HEK293 (cell line): ENCODE results near the gene CDK5.
A peak's percentile ranks its signal among the peaks of the same experiment; 100 is the strongest.

Source experiments
- BCL11A ChIP-seq: fragments of 450-650 bp; formaldehyde crosslinking; IDR thresholded peaks from 2 replicates; pipeline ENCODE4 v1.5.1; 2016; ENCODE audit warnings: low read depth, missing biosample characterization, missing genetic modification characterization
- GLI2 ChIP-seq: fragments of 450-650 bp; formaldehyde crosslinking; IDR thresholded peaks from 2 replicates; pipeline ENCODE4; 2017; ENCODE audit warnings: missing biosample characterization, missing genetic modification characterization, low read depth, borderline replicate concordance
- HOXA7 ChIP-seq: sonication (generic); formaldehyde crosslinking; IDR thresholded peaks from 2 replicates; pipeline ENCODE4 v1.8.1; 2022; ENCODE audit warnings: missing genetic modification reagents, borderline replicate concordance
- MYNN ChIP-seq: fragments of 450-650 bp; formaldehyde crosslinking; IDR thresholded peaks from 2 replicates; pipeline ENCODE4 v1.5.1; 2016; ENCODE audit warnings: missing biosample characterization, missing genetic modification characterization, borderline replicate concordance
- ZBTB48 ChIP-seq: fragments of 450-650 bp; formaldehyde crosslinking; IDR thresholded peaks from 2 replicates; pipeline ENCODE4 v1.5.1; 2016; ENCODE audit warnings: missing biosample characterization, missing genetic modification characterization
- ZNF112 ChIP-seq: fragments of 450-650 bp; formaldehyde crosslinking; IDR thresholded peaks from 2 replicates; pipeline ENCODE4 v1.5.0; 2017; ENCODE audit warnings: missing biosample characterization, missing genetic modification characterization
- ZNF114 ChIP-seq: fragments of 450-650 bp; formaldehyde crosslinking; IDR thresholded peaks from 2 replicates; pipeline ENCODE4 v1.5.0; 2017; ENCODE audit warnings: missing biosample characterization, missing genetic modification characterization
- ZNF133 ChIP-seq: fragments of 450-650 bp; formaldehyde crosslinking; IDR thresholded peaks from 2 replicates; pipeline ENCODE4 v1.5.1; 2016; ENCODE audit warnings: missing biosample characterization, missing genetic modification characterization
- ZNF157 ChIP-seq: fragments of 450-650 bp; formaldehyde crosslinking; IDR thresholded peaks from 2 replicates; pipeline ENCODE4 v1.5.1; 2016; ENCODE audit warnings: missing biosample characterization, missing genetic modification characterization
- ZNF175 ChIP-seq: fragments of 450-650 bp; formaldehyde crosslinking; IDR thresholded peaks from 2 replicates; pipeline ENCODE4 v1.5.1; 2016; ENCODE audit warnings: missing biosample characterization, missing genetic modification characterization
- ZNF223 ChIP-seq: fragments of 450-650 bp; formaldehyde crosslinking; IDR thresholded peaks from 2 replicates; pipeline ENCODE4 v1.5.1; 2016; ENCODE audit warnings: missing biosample characterization, missing genetic modification characterization
- ZNF239 ChIP-seq: fragments of 450-650 bp; formaldehyde crosslinking; IDR thresholded peaks from 2 replicates; pipeline ENCODE4 v1.5.1; 2016; ENCODE audit warnings: missing biosample characterization, missing genetic modification characterization
- ZNF24 ChIP-seq: fragments of 450-650 bp; formaldehyde crosslinking; IDR thresholded peaks from 2 replicates; pipeline ENCODE4 v1.5.1; 2016; ENCODE audit warnings: missing biosample characterization, missing genetic modification characterization
- ZNF266 ChIP-seq: fragments of 450-650 bp; formaldehyde crosslinking; IDR thresholded peaks from 2 replicates; pipeline ENCODE4 v1.5.1; 2016; ENCODE audit warnings: missing biosample characterization, missing genetic modification characterization, low read depth
- ZNF341 ChIP-seq: fragments of 450-650 bp; formaldehyde crosslinking; IDR thresholded peaks from 2 replicates; pipeline ENCODE4; 2016; ENCODE audit warnings: low read depth, missing biosample characterization, missing genetic modification characterization
- ZNF37A ChIP-seq: fragments of 450-650 bp; IDR thresholded peaks from 2 replicates; pipeline ENCODE4 v1.5.1; 2018; ENCODE audit warnings: missing biosample characterization, missing genetic modification characterization
- ZNF394 ChIP-seq: fragments of 450-650 bp; formaldehyde crosslinking; IDR thresholded peaks from 2 replicates; pipeline ENCODE4 v1.5.1; 2016; ENCODE audit warnings: missing biosample characterization, missing genetic modification characterization, mild to moderate bottlenecking, moderate library complexity, borderline replicate concordance
- ZNF501 ChIP-seq: fragments of 450-650 bp; formaldehyde crosslinking; IDR thresholded peaks from 2 replicates; pipeline ENCODE4 v1.5.1; 2016; ENCODE audit warnings: missing biosample characterization, missing genetic modification characterization
- ZNF514 ChIP-seq: fragments of 450-650 bp; formaldehyde crosslinking; IDR thresholded peaks from 2 replicates; pipeline ENCODE4 v1.5.1; 2016; ENCODE audit warnings: missing biosample characterization, missing genetic modification characterization
- ZNF560 ChIP-seq: fragments of 450-650 bp; formaldehyde crosslinking; IDR thresholded peaks from 2 replicates; pipeline ENCODE4 v1.5.1; 2017; ENCODE audit warnings: missing biosample characterization, missing genetic modification characterization, borderline replicate concordance
- ZNF791 ChIP-seq: fragments of 450-650 bp; formaldehyde crosslinking; IDR thresholded peaks from 2 replicates; pipeline ENCODE4 v1.5.1; 2016; ENCODE audit warnings: missing biosample characterization, missing genetic modification characterization
- ZNF843 ChIP-seq: fragments of 450-650 bp; formaldehyde crosslinking; IDR thresholded peaks from 2 replicates; pipeline ENCODE4 v1.5.1; 2016; ENCODE audit warnings: missing biosample characterization, missing genetic modification characterization
- ZSCAN23 ChIP-seq: fragments of 450-650 bp; formaldehyde crosslinking; IDR thresholded peaks from 2 replicates; pipeline ENCODE4 v1.5.1; 2016; ENCODE audit warnings: missing biosample characterization, missing genetic modification characterization
- ZXDB ChIP-seq: fragments of 450-650 bp; formaldehyde crosslinking; IDR thresholded peaks from 2 replicates; pipeline ENCODE4 v1.5.1; 2016; ENCODE audit warnings: missing biosample characterization, missing genetic modification characterization
- TF ChIP-seq, protein P1 (sequence below): fragments of 450-650 bp; formaldehyde crosslinking; IDR thresholded peaks from 2 replicates; pipeline ENCODE4 v1.5.1; 2016; ENCODE audit warnings: missing biosample characterization, missing genetic modification characterization
- TF ChIP-seq, protein P2 (sequence below): fragments of 450-650 bp; formaldehyde crosslinking; IDR thresholded peaks from 2 replicates; pipeline ENCODE4 v1.5.1; 2016; ENCODE audit warnings: missing biosample characterization, missing genetic modification characterization
- TF ChIP-seq, protein P3 (sequence below): IDR thresholded peaks from 2 replicates; pipeline ENCODE4 v1.6.1; 2011; ENCODE audit warnings: mild to moderate bottlenecking, low read depth, low read length, borderline replicate concordance
- TF ChIP-seq, protein P4 (sequence below): fragments of 450-650 bp; formaldehyde crosslinking; IDR thresholded peaks from 2 replicates; pipeline ENCODE4 v1.5.1; 2016; ENCODE audit warnings: missing biosample characterization, missing genetic modification characterization
- TF ChIP-seq, protein P5 (sequence below): fragments of 450-650 bp; formaldehyde crosslinking; IDR thresholded peaks from 2 replicates; pipeline ENCODE4 v1.5.1; 2016; ENCODE audit warnings: missing biosample characterization, missing genetic modification characterization
- TF ChIP-seq, protein P6 (sequence below): fragments of 450-650 bp; formaldehyde crosslinking; IDR thresholded peaks from 2 replicates; pipeline ENCODE4 v1.5.1; 2016; ENCODE audit warnings: missing biosample characterization, missing genetic modification characterization, borderline replicate concordance

CDK5 gene

DNA sequence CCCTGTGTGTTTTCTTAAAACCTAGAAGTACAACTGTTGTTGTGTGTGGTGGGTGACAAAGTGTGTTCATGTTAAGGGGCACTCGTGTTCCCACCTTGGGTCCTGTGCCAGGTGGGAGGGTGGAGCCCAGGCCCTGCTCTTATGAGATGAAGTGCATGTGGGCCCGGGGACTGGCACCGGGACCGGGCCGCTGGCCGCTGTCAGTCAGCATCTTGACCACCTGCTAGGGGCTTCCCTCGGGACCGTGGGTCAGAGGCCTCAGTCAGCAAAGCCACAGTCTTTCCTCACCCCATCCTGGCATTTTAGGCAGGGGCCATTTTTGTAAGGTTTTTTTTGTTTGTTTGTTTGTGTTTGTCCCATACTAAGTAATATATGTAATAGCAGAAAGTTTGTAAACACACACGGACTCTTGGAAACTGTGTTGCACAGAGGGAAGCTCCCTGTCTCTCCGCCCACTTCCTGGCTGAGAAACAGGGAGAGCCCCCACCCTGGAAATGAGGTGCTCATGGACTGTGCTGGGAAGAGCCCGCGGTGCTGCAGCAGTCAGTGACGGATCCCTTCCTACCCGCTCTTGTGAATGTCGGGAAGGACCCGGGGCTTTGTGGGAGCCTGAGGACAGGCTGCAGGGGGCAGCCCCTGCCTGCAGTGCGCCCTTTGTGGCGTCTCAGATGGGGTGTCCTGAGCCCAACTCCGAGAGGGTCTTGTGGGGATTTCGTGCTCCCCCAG is 42.0 kb upstream of the CDK5 start (continued):
- TF ChIP-seq, protein P1, sequence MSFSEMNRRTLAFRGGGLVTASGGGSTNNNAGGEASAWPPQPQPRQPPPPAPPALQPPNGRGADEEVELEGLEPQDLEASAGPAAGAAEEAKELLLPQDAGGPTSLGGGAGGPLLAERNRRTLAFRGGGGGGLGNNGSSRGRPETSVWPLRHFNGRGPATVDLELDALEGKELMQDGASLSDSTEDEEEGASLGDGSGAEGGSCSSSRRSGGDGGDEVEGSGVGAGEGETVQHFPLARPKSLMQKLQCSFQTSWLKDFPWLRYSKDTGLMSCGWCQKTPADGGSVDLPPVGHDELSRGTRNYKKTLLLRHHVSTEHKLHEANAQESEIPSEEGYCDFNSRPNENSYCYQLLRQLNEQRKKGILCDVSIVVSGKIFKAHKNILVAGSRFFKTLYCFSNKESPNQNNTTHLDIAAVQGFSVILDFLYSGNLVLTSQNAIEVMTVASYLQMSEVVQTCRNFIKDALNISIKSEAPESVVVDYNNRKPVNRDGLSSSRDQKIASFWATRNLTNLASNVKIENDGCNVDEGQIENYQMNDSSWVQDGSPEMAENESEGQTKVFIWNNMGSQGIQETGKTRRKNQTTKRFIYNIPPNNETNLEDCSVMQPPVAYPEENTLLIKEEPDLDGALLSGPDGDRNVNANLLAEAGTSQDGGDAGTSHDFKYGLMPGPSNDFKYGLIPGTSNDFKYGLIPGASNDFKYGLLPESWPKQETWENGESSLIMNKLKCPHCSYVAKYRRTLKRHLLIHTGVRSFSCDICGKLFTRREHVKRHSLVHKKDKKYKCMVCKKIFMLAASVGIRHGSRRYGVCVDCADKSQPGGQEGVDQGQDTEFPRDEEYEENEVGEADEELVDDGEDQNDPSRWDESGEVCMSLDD (tag by site-specific recombination), result no peak
- no peak for TF ChIP-seq ZNF133 (tag by site-specific recombination)
- TF ChIP-seq ZNF223 (tag by site-specific recombination), result no peak
- TF ChIP-seq ZNF394 (tag by site-specific recombination), result no peak
- TF ChIP-seq ZNF239 (tag by site-specific recombination), result no peak
- no peak for TF ChIP-seq ZNF266 (tag by site-specific recombination)
- TF ChIP-seq, protein P2, sequence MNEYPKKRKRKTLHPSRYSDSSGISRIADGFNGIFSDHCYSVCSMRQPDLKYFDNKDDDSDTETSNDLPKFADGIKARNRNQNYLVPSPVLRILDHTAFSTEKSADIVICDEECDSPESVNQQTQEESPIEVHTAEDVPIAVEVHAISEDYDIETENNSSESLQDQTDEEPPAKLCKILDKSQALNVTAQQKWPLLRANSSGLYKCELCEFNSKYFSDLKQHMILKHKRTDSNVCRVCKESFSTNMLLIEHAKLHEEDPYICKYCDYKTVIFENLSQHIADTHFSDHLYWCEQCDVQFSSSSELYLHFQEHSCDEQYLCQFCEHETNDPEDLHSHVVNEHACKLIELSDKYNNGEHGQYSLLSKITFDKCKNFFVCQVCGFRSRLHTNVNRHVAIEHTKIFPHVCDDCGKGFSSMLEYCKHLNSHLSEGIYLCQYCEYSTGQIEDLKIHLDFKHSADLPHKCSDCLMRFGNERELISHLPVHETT (tag by site-specific recombination), result no peak
- TF ChIP-seq, protein P3, sequence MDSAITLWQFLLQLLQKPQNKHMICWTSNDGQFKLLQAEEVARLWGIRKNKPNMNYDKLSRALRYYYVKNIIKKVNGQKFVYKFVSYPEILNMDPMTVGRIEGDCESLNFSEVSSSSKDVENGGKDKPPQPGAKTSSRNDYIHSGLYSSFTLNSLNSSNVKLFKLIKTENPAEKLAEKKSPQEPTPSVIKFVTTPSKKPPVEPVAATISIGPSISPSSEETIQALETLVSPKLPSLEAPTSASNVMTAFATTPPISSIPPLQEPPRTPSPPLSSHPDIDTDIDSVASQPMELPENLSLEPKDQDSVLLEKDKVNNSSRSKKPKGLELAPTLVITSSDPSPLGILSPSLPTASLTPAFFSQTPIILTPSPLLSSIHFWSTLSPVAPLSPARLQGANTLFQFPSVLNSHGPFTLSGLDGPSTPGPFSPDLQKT, result no peak
- TF ChIP-seq ZSCAN23, result no peak
- TF ChIP-seq ZNF843 (tag by site-specific recombination), result no peak
- no peak for TF ChIP-seq ZBTB48
- TF ChIP-seq ZNF791 (tag by site-specific recombination), result no peak
- TF ChIP-seq, protein P4, sequence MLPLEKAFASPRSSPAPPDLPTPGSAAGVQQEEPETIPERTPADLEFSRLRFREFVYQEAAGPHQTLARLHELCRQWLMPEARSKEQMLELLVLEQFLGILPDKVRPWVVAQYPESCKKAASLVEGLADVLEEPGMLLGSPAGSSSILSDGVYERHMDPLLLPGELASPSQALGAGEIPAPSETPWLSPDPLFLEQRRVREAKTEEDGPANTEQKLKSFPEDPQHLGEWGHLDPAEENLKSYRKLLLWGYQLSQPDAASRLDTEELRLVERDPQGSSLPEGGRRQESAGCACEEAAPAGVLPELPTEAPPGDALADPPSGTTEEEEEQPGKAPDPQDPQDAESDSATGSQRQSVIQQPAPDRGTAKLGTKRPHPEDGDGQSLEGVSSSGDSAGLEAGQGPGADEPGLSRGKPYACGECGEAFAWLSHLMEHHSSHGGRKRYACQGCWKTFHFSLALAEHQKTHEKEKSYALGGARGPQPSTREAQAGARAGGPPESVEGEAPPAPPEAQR, result no peak
- no peak for TF ChIP-seq ZNF112 (tag by site-specific recombination)
- no peak for TF ChIP-seq ZXDB (tag by site-specific recombination)
- TF ChIP-seq, protein P5, sequence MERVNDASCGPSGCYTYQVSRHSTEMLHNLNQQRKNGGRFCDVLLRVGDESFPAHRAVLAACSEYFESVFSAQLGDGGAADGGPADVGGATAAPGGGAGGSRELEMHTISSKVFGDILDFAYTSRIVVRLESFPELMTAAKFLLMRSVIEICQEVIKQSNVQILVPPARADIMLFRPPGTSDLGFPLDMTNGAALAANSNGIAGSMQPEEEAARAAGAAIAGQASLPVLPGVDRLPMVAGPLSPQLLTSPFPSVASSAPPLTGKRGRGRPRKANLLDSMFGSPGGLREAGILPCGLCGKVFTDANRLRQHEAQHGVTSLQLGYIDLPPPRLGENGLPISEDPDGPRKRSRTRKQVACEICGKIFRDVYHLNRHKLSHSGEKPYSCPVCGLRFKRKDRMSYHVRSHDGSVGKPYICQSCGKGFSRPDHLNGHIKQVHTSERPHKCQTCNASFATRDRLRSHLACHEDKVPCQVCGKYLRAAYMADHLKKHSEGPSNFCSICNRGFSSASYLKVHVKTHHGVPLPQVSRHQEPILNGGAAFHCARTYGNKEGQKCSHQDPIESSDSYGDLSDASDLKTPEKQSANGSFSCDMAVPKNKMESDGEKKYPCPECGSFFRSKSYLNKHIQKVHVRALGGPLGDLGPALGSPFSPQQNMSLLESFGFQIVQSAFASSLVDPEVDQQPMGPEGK, result 0 out of 2 replicates have a peak, but pooled peaks have one; percentile 29
- TF ChIP-seq MYNN, result no peak
- TF ChIP-seq ZNF341 (tag by site-specific recombination), result peak; percentile 27
- no peak for TF ChIP-seq ZNF514 (tag by site-specific recombination)
- TF ChIP-seq HOXA7, result no peak
- no peak for TF ChIP-seq ZNF24 (tag by site-specific recombination)
- no peak for TF ChIP-seq ZNF501
- no peak for TF ChIP-seq GLI2 (tag by site-specific recombination)
- TF ChIP-seq ZNF114, result no peak
- no peak for TF ChIP-seq ZNF157 (tag by site-specific recombination)
- TF ChIP-seq ZNF37A (tag by site-specific recombination), result no peak
- no peak for TF ChIP-seq ZNF560 (tag by site-specific recombination)
- TF ChIP-seq, protein P6, sequence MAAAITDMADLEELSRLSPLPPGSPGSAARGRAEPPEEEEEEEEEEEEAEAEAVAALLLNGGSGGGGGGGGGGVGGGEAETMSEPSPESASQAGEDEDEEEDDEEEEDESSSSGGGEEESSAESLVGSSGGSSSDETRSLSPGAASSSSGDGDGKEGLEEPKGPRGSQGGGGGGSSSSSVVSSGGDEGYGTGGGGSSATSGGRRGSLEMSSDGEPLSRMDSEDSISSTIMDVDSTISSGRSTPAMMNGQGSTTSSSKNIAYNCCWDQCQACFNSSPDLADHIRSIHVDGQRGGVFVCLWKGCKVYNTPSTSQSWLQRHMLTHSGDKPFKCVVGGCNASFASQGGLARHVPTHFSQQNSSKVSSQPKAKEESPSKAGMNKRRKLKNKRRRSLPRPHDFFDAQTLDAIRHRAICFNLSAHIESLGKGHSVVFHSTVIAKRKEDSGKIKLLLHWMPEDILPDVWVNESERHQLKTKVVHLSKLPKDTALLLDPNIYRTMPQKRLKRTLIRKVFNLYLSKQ, result no peak
- TF ChIP-seq ZNF175, result no peak
- no peak for TF ChIP-seq BCL11A (tag by site-specific recombination)
